Measurements from ENCODE around the gene CSTA. TPM values are rescaled to one million over a fixed set of nuclear protein-coding genes. Genes with fewer than 3 reads are reported as not detected.

Gene CSTA
- total RNA-seq, 4 donors from 2014 or later, result 122 to 575 (median 256) TPM

- no peak overlapping the region for H3K4me3 ChIP-seq (ENCODE audit: low read depth, poor library complexity, severe bottlenecking)
- intact Hi-C loops (cut with DNase I; ENCODE audit: low total_unique reads), result no loop called here
- DNase-seq (ENCODE audit: low spot score in 2 of 2), result no peak
- TF ChIP-seq POLR2A (IDR thresholded peaks at IDR 0.05), result no peak
- no peak for TF ChIP-seq CTCF (IDR thresholded peaks at IDR 0.05)
- 59 to 71% methylated on average over 5 of the region's 5 CpGs for WGBS, 2 donors
These were observed 2.7 kb upstream of the CSTA start for GRCh38 chr3:122322095-122323075.

- WGBS, 2 donors, result 90 to 96% methylated on average over 3 of the region's 3 CpGs
- no peak for DNase-seq (ENCODE audit: low spot score in 2 of 2)
- intact Hi-C loops (cut with DNase I; ENCODE audit: low total_unique reads), result no loop called here
- no peak overlapping the region for H3K4me3 ChIP-seq (ENCODE audit: low read depth, poor library complexity, severe bottlenecking)
- no peak for TF ChIP-seq CTCF (IDR thresholded peaks at IDR 0.05)
- no peak for TF ChIP-seq POLR2A (IDR thresholded peaks at IDR 0.05)
These were observed 721 bp downstream of the CSTA start for GRCh38 chr3:122325769-122326168.

GRCh38 chr3:122331886-122332285 is 6.8 kb downstream of the CSTA start:
- no peak for DNase-seq (ENCODE audit: low spot score in 2 of 2)
- no peak overlapping the region for H3K4me3 ChIP-seq (ENCODE audit: low read depth, poor library complexity, severe bottlenecking)
- 74 to 81% methylated on average over 4 of the region's 4 CpGs for WGBS, 2 donors
- intact Hi-C loops (cut with DNase I; ENCODE audit: low total_unique reads), result no loop called here
- TF ChIP-seq POLR2A (IDR thresholded peaks at IDR 0.05) (no peak), CTCF (IDR thresholded peaks at IDR 0.05) (no peak)

GRCh38 chr3:122332551-122332950 is 7.5 kb downstream of the CSTA start:
- intact Hi-C loops (cut with DNase I; ENCODE audit: low total_unique reads), result no loop called here
- TF ChIP-seq POLR2A (IDR thresholded peaks at IDR 0.05), result no peak
- TF ChIP-seq CTCF (IDR thresholded peaks at IDR 0.05), result no peak
- no peak overlapping the region for H3K4me3 ChIP-seq (ENCODE audit: low read depth, poor library complexity, severe bottlenecking)
- no peak for DNase-seq (ENCODE audit: low spot score in 2 of 2)
- 82 to 95% methylated on average over 8 of the region's 8 CpGs for WGBS, 2 donors

- 73 to 95% methylated on average over 1 of the region's 1 CpG for WGBS, 2 donors
- no peak overlapping the region for H3K4me3 ChIP-seq (ENCODE audit: low read depth, poor library complexity, severe bottlenecking)
- no peak for TF ChIP-seq CTCF (IDR thresholded peaks at IDR 0.05)
- no peak for TF ChIP-seq POLR2A (IDR thresholded peaks at IDR 0.05)
- intact Hi-C loops (cut with DNase I; ENCODE audit: low total_unique reads), result no loop called here
- no peak for DNase-seq (ENCODE audit: low spot score in 2 of 2)
These were observed 17.8 kb downstream of the CSTA start for GRCh38 chr3:122342803-122343202.
